HG03439 (cell line): ENCODE measurements around the gene KRT71.

Source experiments
- ATAC-seq: cut with Tn5 transposase; IDR thresholded peaks from one replicate; pipeline ENCODE4 v1.9.1; 2021; ENCODE audit warnings: mild to moderate bottlenecking, moderate library complexity; ENCODE audit not compliant: unreplicated experiment

The KRT71 gene

GRCh38 chr12:52499806-52500560 lies 53.0 kb downstream of the KRT71 start:
- ATAC-seq, result no peak

- no peak for ATAC-seq
These were observed 54.0 kb downstream of the KRT71 start for GRCh38 chr12:52498946-52499345.

GRCh38 chr12:52497975-52498374 lies 55.0 kb downstream of the KRT71 start:
- ATAC-seq, result no peak

- ATAC-seq, result no peak
These were observed 56.3 kb downstream of the KRT71 start for GRCh38 chr12:52496590-52497071.

GRCh38 chr12:52496054-52496453 lies 56.9 kb downstream of the KRT71 start:
- ATAC-seq, result no peak

GRCh38 chr12:52495389-52495788 lies 57.6 kb downstream of the KRT71 start:
- ATAC-seq, result no peak

- ATAC-seq, result no peak
These were observed 58.4 kb downstream of the KRT71 start for GRCh38 chr12:52494518-52494917.

GRCh38 chr12:52494100-52494499 lies 58.8 kb downstream of the KRT71 start:
- ATAC-seq, result no peak
